H1 (cell line): ENCODE results near the gene PHF23.

ENCODE experiments used
- BACH1 ChIP-seq: IDR thresholded peaks from 2 replicates; pipeline ENCODE4 v1.6.1; 2012; ENCODE audit warnings: low read length, improper control_type of control experiment
- CEBPB ChIP-seq: IDR thresholded peaks from 2 replicates; pipeline ENCODE4 v1.6.1; 2012; ENCODE audit warnings: low read depth, low read length
- HDAC2 ChIP-seq, 2 experiments: fragments of 300-600 bp in 1 of 2; sonication (generic) in 1 of 2; IDR thresholded peaks; 2 replicates each; pipeline ENCODE4 v1.6.1; 2011 to 2012; ENCODE audit warnings: low read depth in 2 of 2, low read length in 2 of 2, mild to moderate bottlenecking in 2 of 2, moderate library complexity in 2 of 2, borderline replicate concordance in 1 of 2, inconsistent platforms in 1 of 2
- TEAD4 ChIP-seq: IDR thresholded peaks from 2 replicates; pipeline ENCODE4 v1.6.1; 2012; ENCODE audit warnings: low read depth, low read length, inconsistent platforms, mixed read lengths
- TF ChIP-seq, protein P1 (sequence below), 3 experiments: IDR thresholded peaks; 1 replicate in 2 of 3; 2 replicates in 1 of 3; pipeline versions ENCODE4 v1.5.1 to v1.6.1; 2011; ENCODE audit warnings: low read length in 3 of 3, mild to moderate bottlenecking in 3 of 3, inconsistent platforms in 2 of 3, low read depth in 1 of 3, moderate library complexity in 1 of 3; ENCODE audit not compliant: insufficient read depth in 1 of 3; ENCODE audit errors: control extremely low read depth in 1 of 3

DNA sequence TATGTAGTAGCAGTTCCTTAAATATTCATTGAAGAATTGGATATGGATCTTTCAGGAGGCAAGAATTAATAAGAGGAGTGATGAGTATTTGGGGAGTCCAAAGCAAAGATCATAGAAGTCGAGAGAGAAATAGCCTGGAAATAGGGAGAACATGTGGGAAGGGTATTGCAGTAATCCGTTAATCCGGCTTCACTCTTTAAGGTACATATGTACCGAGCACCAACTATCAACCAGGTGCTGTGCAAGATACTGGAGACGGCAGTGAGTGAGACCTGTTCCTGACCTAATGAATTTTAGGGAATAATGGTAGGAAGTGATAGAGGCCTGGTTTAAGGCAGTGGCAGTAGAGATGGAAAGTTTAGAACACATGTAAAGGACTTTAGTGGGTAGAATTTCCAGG, 13.8 kb upstream of the PHF23 start:
- TF ChIP-seq TEAD4 (no peak), HDAC2 (IDR thresholded peaks at IDR 0.05; ENCODE audit: borderline replicate concordance in 1 of 2, low read depth in 2 of 2, low read length in 2 of 2) (no peak), BACH1 (no peak), CEBPB (no peak)
- TF ChIP-seq, protein P1, sequence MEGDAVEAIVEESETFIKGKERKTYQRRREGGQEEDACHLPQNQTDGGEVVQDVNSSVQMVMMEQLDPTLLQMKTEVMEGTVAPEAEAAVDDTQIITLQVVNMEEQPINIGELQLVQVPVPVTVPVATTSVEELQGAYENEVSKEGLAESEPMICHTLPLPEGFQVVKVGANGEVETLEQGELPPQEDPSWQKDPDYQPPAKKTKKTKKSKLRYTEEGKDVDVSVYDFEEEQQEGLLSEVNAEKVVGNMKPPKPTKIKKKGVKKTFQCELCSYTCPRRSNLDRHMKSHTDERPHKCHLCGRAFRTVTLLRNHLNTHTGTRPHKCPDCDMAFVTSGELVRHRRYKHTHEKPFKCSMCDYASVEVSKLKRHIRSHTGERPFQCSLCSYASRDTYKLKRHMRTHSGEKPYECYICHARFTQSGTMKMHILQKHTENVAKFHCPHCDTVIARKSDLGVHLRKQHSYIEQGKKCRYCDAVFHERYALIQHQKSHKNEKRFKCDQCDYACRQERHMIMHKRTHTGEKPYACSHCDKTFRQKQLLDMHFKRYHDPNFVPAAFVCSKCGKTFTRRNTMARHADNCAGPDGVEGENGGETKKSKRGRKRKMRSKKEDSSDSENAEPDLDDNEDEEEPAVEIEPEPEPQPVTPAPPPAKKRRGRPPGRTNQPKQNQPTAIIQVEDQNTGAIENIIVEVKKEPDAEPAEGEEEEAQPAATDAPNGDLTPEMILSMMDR (IDR thresholded peaks at IDR 0.05; ENCODE audit: control extremely low read depth in 1 of 3, insufficient read depth in 1 of 3, low read depth in 1 of 3, low read length in 3 of 3) = no peak
